GM18498 (cell line): Measurements from ENCODE around the gene AGAP1.

Experiments
- ATAC-seq: cut with Tn5 transposase; IDR thresholded peaks from one replicate; pipeline ENCODE4 v1.9.1; 2021; ENCODE audit warnings: mild to moderate bottlenecking, moderate library complexity; ENCODE audit not compliant: unreplicated experiment

The AGAP1 gene

GRCh38 chr2:236171680-236172254 lies 677.9 kb downstream of the AGAP1 start:
- ATAC-seq, result no peak

GRCh38 chr2:236172255-236173035 lies 678.6 kb downstream of the AGAP1 start:
- no peak for ATAC-seq

- no peak for ATAC-seq
These were observed 679.3 kb downstream of the AGAP1 start for GRCh38 chr2:236173036-236173728.

GRCh38 chr2:236173729-236174607 lies 680.1 kb downstream of the AGAP1 start:
- no peak for ATAC-seq

GRCh38 chr2:236175548-236176150 lies 681.8 kb downstream of the AGAP1 start:
- no peak for ATAC-seq

GRCh38 chr2:236176417-236176816 lies 682.6 kb downstream of the AGAP1 start:
- no peak for ATAC-seq

GRCh38 chr2:236176951-236177350 lies 683.1 kb downstream of the AGAP1 start:
- ATAC-seq, result no peak

GRCh38 chr2:236177604-236177966 lies 683.7 kb downstream of the AGAP1 start:
- no peak for ATAC-seq

- ATAC-seq, result no peak
These were observed 684.4 kb downstream of the AGAP1 start for GRCh38 chr2:236177967-236178889.

- no peak for ATAC-seq
These were observed 685.0 kb downstream of the AGAP1 start for GRCh38 chr2:236178890-236179235.

GRCh38 chr2:236179236-236180075 lies 685.6 kb downstream of the AGAP1 start:
- no peak for ATAC-seq

GRCh38 chr2:236180076-236180816 lies 686.4 kb downstream of the AGAP1 start:
- ATAC-seq, result no peak

GRCh38 chr2:236180831-236181453 lies 687.1 kb downstream of the AGAP1 start:
- ATAC-seq, result no peak
